ENCODE results near the gene DEDD.

The DEDD gene

GRCh38 chr1:161090617-161091016 is 41.9 kb downstream of the DEDD start:
- Histone ChIP-seq H3K4me1 (ENCODE audit: insufficient read depth, low read length) (peaks cover 8% of the 10 kb centered on the region; the same call in 1 of the 2 replicates), H3K36me3 (ENCODE audit: insufficient read depth, low read length) (no peaks in the 10 kb centered on the region)
- WGBS, result 91% methylated on average over 3 of the region's 3 CpGs

GRCh38 chr1:161089938-161090337 is 42.5 kb downstream of the DEDD start:
- Histone ChIP-seq H3K27ac (ENCODE audit: low read depth, low read length) (no peak overlapping the region), H3K27me3 (ENCODE audit: insufficient read depth, low read length) (no peaks in the 10 kb centered on the region), H3K4me3 (ENCODE audit: low read length) (no peak overlapping the region)

More at GRCh38 chr1:161090617-161091016, 41.9 kb downstream of the DEDD start:
- Histone ChIP-seq H3K4me3 (ENCODE audit: low read length) (no peak overlapping the region), H3K9ac (ENCODE audit: low read depth, low read length) (no peak overlapping the region), H3K27ac (ENCODE audit: low read depth, low read length) (no peak overlapping the region), H3K9me3 (ENCODE audit: insufficient read depth, low read depth, low read length) (no peaks in the 10 kb centered on the region), H3K27me3 (ENCODE audit: insufficient read depth, low read length) (no peaks in the 10 kb centered on the region)

GRCh38 chr1:161089251-161089924 is 43.1 kb downstream of the DEDD start, which contains the start of gene NECTIN4:
Gene NECTIN4 (minus strand): TSS chr1:161089558. CDS start chr1:161089296, 262 bp downstream.
- Histone ChIP-seq H3K4me3 (ENCODE audit: low read length) (no peak within 1 kb of the TSS), H3K9me3 (ENCODE audit: insufficient read depth, low read depth, low read length) (no peaks in the 10 kb centered on the region), H3K27ac (ENCODE audit: low read depth, low read length) (no peak within 1 kb of the TSS), H3K9ac (ENCODE audit: low read depth, low read length) (no peak within 1 kb of the TSS), H3K27me3 (ENCODE audit: insufficient read depth, low read length) (no peaks in the 10 kb centered on the region), H3K36me3 (ENCODE audit: insufficient read depth, low read length) (no peaks in the 10 kb centered on the region), H3K4me1 (ENCODE audit: insufficient read depth, low read length) (peaks cover 15% of the 10 kb centered on the region; the same call in 1 of the 2 replicates)
- WGBS, result 88% methylated on average over 22 of the region's 22 CpGs

More at GRCh38 chr1:161089938-161090337, 42.5 kb downstream of the DEDD start:
- 93% methylated on average over 5 of the region's 5 CpGs for WGBS
- peaks cover 13% of the 10 kb centered on the region; the same call in 1 of the 2 replicates for H3K4me1 ChIP-seq (ENCODE audit: insufficient read depth, low read length)
- H3K9me3 ChIP-seq (ENCODE audit: insufficient read depth, low read depth, low read length), result no peaks in the 10 kb centered on the region
- H3K36me3 ChIP-seq (ENCODE audit: insufficient read depth, low read length), result no peaks in the 10 kb centered on the region
- no peak overlapping the region for H3K9ac ChIP-seq (ENCODE audit: low read depth, low read length)

GRCh38 chr1:161088587-161089110 is 43.8 kb downstream of the DEDD start:
- Histone ChIP-seq H3K27me3 (ENCODE audit: insufficient read depth, low read length) (no peaks in the 10 kb centered on the region), H3K4me1 (ENCODE audit: insufficient read depth, low read length) (peaks cover 15% of the 10 kb centered on the region; the same call in 1 of the 2 replicates), H3K36me3 (ENCODE audit: insufficient read depth, low read length) (no peaks in the 10 kb centered on the region), H3K9me3 (ENCODE audit: insufficient read depth, low read depth, low read length) (no peaks in the 10 kb centered on the region), H3K9ac (ENCODE audit: low read depth, low read length) (no peak overlapping the region), H3K27ac (ENCODE audit: low read depth, low read length) (no peak overlapping the region), H3K4me3 (ENCODE audit: low read length) (no peak overlapping the region)
- 87% methylated on average over 2 of the region's 3 CpGs for WGBS

- Histone ChIP-seq H3K9me3 (ENCODE audit: insufficient read depth, low read depth, low read length) (no peaks in the 10 kb centered on the region), H3K27me3 (ENCODE audit: insufficient read depth, low read length) (no peaks in the 10 kb centered on the region), H3K4me1 (ENCODE audit: insufficient read depth, low read length) (peaks cover 19% of the 10 kb centered on the region; the same call in 1 of the 2 replicates), H3K4me3 (ENCODE audit: low read length) (no peak overlapping the region), H3K36me3 (ENCODE audit: insufficient read depth, low read length) (no peaks in the 10 kb centered on the region), H3K9ac (ENCODE audit: low read depth, low read length) (no peak overlapping the region), H3K27ac (ENCODE audit: low read depth, low read length) (no peak overlapping the region)
- WGBS, result 73% methylated on average over 4 of the region's 4 CpGs
These were observed 46.0 kb downstream of the DEDD start for GRCh38 chr1:161086457-161086856.

GRCh38 chr1:161085165-161085564 is 47.3 kb downstream of the DEDD start:
- Histone ChIP-seq H3K36me3 (ENCODE audit: insufficient read depth, low read length) (no peaks in the 10 kb centered on the region), H3K9me3 (ENCODE audit: insufficient read depth, low read depth, low read length) (no peaks in the 10 kb centered on the region), H3K27me3 (ENCODE audit: insufficient read depth, low read length) (no peaks in the 10 kb centered on the region), H3K4me3 (ENCODE audit: low read length) (no peak overlapping the region), H3K9ac (ENCODE audit: low read depth, low read length) (no peak overlapping the region), H3K4me1 (ENCODE audit: insufficient read depth, low read length) (peaks cover 19% of the 10 kb centered on the region; the same call in 1 of the 2 replicates), H3K27ac (ENCODE audit: low read depth, low read length) (no peak overlapping the region)
- 58% methylated on average over 2 of the region's 2 CpGs for WGBS

- Histone ChIP-seq H3K27me3 (ENCODE audit: insufficient read depth, low read length) (no peaks in the 10 kb centered on the region), H3K9ac (ENCODE audit: low read depth, low read length) (no peak overlapping the region), H3K36me3 (ENCODE audit: insufficient read depth, low read length) (no peaks in the 10 kb centered on the region), H3K4me1 (ENCODE audit: insufficient read depth, low read length) (peaks cover 19% of the 10 kb centered on the region; the same call in 1 of the 2 replicates), H3K27ac (ENCODE audit: low read depth, low read length) (no peak overlapping the region), H3K9me3 (ENCODE audit: insufficient read depth, low read depth, low read length) (no peaks in the 10 kb centered on the region), H3K4me3 (ENCODE audit: low read length) (no peak overlapping the region)
- WGBS, result no CpG with 5 or more reads among the region's 1 CpG
These were observed 47.9 kb downstream of the DEDD start for GRCh38 chr1:161084597-161084988.

- no peak overlapping the region for H3K27ac ChIP-seq (ENCODE audit: low read depth, low read length)
- H3K4me1 ChIP-seq (ENCODE audit: insufficient read depth, low read length), result peaks cover 19% of the 10 kb centered on the region; the same call in 1 of the 2 replicates
- no peaks in the 10 kb centered on the region for H3K9me3 ChIP-seq (ENCODE audit: insufficient read depth, low read depth, low read length)
- 87% methylated on average over 10 of the region's 10 CpGs for WGBS
- H3K27me3 ChIP-seq (ENCODE audit: insufficient read depth, low read length), result no peaks in the 10 kb centered on the region
- H3K4me3 ChIP-seq (ENCODE audit: low read length), result no peak overlapping the region
- H3K9ac ChIP-seq (ENCODE audit: low read depth, low read length), result no peak overlapping the region
- H3K36me3 ChIP-seq (ENCODE audit: insufficient read depth, low read length), result no peaks in the 10 kb centered on the region
These were observed 48.5 kb downstream of the DEDD start for GRCh38 chr1:161083748-161084596.

GRCh38 chr1:161082996-161083747 is 49.3 kb downstream of the DEDD start:
- Histone ChIP-seq H3K27me3 (ENCODE audit: insufficient read depth, low read length) (no peaks in the 10 kb centered on the region), H3K4me3 (ENCODE audit: low read length) (no peak overlapping the region), H3K27ac (ENCODE audit: low read depth, low read length) (no peak overlapping the region), H3K4me1 (ENCODE audit: insufficient read depth, low read length) (peaks cover 19% of the 10 kb centered on the region; the same call in 1 of the 2 replicates), H3K9ac (ENCODE audit: low read depth, low read length) (no peak overlapping the region), H3K9me3 (ENCODE audit: insufficient read depth, low read depth, low read length) (no peaks in the 10 kb centered on the region), H3K36me3 (ENCODE audit: insufficient read depth, low read length) (no peaks in the 10 kb centered on the region)
- WGBS, result 70% methylated on average over 8 of the region's 8 CpGs

GRCh38 chr1:161082483-161082882 is 50.0 kb downstream of the DEDD start:
- no peaks in the 10 kb centered on the region for H3K9me3 ChIP-seq (ENCODE audit: insufficient read depth, low read depth, low read length)
- H3K27me3 ChIP-seq (ENCODE audit: insufficient read depth, low read length), result no peaks in the 10 kb centered on the region
- WGBS, result 89% methylated on average over 2 of the region's 2 CpGs
- H3K4me1 ChIP-seq (ENCODE audit: insufficient read depth, low read length), result peaks cover 19% of the 10 kb centered on the region; the same call in 1 of the 2 replicates
- no peaks in the 10 kb centered on the region for H3K36me3 ChIP-seq (ENCODE audit: insufficient read depth, low read length)
- H3K27ac ChIP-seq (ENCODE audit: low read depth, low read length), result no peak overlapping the region
- H3K4me3 ChIP-seq (ENCODE audit: low read length), result no peak overlapping the region
- H3K9ac ChIP-seq (ENCODE audit: low read depth, low read length), result no peak overlapping the region
